Adipose tissue (tissue), 3 donors: ENCODE measurements around the gene ATXN2. TPM values are rescaled to one million over a fixed set of nuclear protein-coding genes. Genes with fewer than 3 reads are reported as not detected.
"Not testable (repeated sequence)": the region's sequence is repeated elsewhere in the genome, so short reads cannot be mapped to it uniquely, and the experiment has no call there.

Source experiments
- H3K27ac ChIP-seq: one replicate; pipeline ENCODE4 v1.5.1; 2013; ENCODE audit warnings: low read depth, low read length
- WGBS, 3 donors: extraction: QIAGEN DNeasy Blood & Tissue Kit; methylation state at CpG; one replicate each; pipeline ENCODE4 v1.1.7; 2013; 5-methylcytosine and 5-hydroxymethylcytosine counted together
- polyA plus RNA-seq, 3 donors: library from polyadenylated mRNA; stranded (reverse); fragments of 200-250 nt; gene quantifications; one replicate each; pipeline ENCODE4 v1.2.3, GENCODE V29; 2013
- donor health status: healthy with polysubstance abuse.
- donor health status: Bipolar disorder and iron deficiency.
- donor health status: healthy.

The ATXN2 gene
- polyA plus RNA-seq, 3 donors: 10.6 to 24.7 (median 19.9) TPM

DNA sequence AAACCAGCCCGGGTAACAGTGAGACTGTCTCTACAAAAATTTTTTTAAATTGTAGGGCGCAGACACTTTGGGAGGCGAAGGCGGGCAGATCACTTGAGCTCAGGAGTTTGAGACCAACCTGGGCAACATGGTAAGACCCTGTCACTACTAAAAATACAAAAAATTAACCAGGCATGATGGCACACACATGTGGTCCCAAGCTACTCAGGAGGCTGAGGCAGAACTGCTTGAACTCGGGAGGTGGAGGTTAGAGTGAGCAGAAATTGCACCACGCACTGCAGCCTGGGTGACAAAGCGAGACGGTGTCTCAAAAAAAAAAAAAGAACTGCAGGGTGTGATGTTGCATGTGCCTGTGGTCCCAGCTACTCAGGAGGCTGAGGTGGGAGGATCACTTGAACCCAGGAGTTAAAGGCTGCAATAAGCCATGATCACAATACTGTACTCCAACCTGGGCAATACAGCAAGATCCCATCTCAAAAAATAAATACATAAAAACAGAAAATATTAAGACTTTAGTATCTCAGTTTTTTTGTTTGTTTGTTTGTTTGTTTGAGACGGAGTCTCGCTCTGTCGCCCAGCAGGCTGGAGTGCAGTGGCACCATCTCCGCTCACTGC lies 16.9 kb downstream of the ATXN2 start:
- H3K27ac ChIP-seq: no peak overlapping the region
- 93 to 98% (median 95%) methylated on average over 12 of the region's 12 CpGs for WGBS, 3 donors

DNA sequence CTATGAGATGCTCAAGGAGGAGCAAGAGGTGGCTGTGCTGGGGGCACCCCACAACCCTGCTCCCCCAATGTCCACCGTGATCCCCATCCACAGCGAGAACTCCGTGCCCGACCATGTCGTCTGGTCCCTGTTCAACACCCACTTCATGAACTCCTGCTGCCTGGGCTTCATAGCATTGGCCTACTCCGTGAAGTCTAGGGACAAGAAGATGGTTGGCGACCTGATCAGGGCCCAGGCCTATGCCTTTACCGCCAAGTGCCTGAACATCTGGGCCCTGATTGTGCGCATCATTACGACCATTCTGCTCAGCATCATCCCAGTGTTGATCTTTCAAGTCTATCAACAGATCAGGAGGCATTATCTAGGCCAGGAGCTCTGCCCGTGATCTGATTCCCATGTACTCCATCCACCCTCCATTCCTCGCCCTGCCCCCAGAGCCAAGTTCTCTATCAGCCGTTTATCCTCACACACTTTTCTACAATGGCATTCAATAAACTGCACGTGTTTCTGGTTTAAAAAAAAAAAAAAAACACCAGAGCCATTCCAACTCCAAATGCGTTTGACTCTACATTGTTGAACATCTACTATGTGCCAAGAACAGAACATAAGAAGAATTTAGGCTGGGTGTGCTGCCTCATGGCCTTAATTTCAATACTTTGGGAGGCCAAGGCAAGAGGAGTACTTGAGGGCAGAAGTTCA lies 17.5 kb downstream of the ATXN2 start:
- WGBS, 3 donors: 86 to 91% (median 87%) methylated on average over 15 of the region's 15 CpGs
- H3K27ac ChIP-seq: no peak overlapping the region

DNA sequence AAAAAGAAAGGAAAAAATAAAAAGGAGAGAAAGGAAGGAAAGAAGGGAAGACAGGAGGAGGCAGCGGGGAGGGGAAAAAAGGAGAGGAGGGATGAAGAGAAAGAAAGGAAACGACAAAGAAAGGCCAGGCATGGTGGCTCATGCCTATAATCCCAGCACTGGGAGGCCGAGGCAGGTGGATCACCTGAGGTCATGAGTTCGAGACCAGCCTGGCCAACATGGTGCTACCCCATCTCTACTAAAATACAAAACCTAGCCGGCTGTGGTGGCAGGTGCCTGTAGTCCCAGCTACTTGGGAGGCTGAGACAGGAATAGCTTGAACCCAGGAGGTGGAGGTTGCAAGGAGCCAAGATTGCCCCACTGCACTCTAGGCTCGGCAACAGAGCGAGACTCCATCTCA lies 18.4 kb downstream of the ATXN2 start:
- WGBS, 3 donors: 93 to 100% (median 93%) methylated on average over 7 of the region's 7 CpGs
- H3K27ac ChIP-seq: no peak overlapping the region

DNA sequence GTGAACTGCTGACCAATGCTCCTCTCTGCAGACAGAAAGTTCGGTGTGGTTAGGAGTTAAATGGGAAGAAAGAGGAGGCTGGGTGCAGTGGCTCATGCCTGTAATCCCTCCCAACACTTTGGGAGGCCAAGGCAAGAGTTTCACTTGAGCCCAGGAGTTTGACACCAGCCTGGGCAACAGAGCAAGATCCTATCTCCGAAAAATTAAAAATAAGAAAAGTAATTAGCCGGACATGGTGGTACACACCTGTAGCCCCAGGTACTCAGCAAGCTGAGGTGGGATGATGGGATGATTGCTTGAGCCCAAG lies 19.0 kb downstream of the ATXN2 start:
- 92 to 97% (median 97%) methylated on average over 3 of the region's 3 CpGs for WGBS, 3 donors
- no peak overlapping the region for H3K27ac ChIP-seq

DNA sequence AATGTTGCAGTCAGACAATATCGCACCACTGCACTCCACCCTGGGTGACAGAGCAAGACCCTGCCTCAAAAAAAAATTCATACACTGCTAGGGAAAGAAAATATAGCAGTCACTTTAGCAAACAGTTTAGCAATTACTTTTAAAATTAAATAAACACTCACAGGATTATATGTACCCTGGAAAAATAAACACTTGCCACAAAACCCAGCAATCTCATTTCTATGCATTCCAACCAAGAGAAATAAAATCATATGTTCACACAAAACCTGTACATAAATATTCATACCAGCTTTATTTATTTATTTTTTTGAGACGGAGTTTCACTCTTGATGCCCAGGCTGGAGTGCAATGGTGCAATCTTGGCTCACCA lies 20.2 kb downstream of the ATXN2 start:
- no peak overlapping the region for H3K27ac ChIP-seq
- WGBS, 3 donors: 78 to 87% (median 86%) methylated on average over 2 of the region's 2 CpGs

DNA sequence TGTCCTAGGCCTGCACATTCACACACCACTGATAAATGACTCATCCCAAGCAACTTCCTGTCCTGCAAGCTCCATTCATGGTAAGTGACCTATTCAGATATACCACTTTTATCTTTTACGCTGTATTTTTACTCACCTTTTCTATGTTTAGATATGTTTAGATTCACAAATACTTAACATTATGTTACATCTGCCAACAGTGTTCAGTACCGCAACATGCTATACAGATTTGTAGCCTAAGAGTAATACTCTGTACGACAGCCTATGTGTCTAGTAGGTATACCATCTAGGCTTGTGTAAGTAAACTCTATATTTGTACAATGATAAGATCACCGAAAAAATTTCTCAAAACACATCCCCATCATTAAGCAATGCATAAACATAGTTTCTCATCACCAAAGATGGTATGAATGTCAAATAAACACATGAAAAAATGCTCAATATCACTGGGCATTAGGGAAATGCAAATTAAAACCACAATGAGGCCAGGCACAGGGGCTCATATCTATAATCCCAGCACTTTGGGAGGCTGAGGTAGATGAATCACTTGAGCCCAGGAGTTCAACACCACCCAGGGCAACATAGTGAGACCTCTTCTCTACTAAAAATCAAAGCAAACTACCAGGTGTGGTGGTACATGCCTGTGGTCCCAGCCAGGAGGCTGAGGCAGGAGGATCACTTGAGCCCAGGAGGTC lies 20.7 kb downstream of the ATXN2 start:
- 66 to 86% (median 85%) methylated on average over 4 of the region's 4 CpGs for WGBS, 3 donors
- no peak overlapping the region for H3K27ac ChIP-seq

DNA sequence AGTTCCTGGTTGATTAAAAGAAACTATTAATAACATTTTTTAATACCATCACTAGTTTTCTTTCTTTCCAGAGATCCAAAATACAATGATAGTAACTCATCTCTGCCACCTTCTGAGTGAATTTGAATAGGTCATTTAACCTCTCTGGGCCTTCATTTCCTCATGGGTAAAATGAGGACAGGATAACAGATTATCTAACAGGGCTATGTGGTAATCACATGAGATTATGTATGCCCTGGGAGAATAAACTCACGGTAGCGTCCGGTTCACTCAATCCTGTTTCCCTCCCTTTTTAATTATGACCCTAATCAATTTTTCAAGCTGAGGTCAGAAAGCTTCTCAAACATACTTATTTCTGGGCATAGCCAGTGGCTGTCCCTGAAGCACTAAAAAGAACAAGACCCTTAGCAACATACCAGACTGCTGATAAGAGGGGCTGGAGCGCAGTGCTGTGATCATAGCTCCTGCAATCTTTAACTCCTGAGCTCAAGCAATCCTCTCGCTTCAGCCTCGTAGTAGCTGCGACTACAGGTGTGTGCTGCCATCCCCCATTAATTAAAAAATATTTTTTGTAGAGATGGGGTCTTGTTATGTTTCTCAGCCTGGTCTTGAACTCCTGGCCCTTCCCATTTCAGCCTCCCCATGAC lies 24.2 kb downstream of the ATXN2 start:
- 37 to 65% (median 61%) methylated on average over 7 of the region's 7 CpGs for WGBS, 3 donors
- H3K27ac ChIP-seq: no peak overlapping the region

DNA sequence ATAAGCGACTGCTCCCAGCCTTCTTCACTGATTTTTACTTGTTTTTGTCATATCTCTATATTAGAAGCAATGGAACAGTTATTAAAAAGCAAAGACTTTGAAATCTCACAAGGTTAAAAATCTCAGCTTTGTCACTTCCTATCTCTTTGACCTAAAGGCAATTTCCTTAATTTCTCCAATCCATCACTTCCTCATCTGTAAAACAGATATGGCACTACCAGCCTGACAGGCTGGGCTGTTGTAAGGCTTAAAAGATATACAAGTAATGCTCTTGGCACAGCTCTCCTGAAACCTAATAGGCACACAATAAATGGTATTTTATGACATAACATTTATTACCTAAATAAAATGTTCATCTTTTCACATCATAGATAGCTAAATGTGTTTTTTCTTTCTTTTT lies 25.6 kb downstream of the ATXN2 start:
- H3K27ac ChIP-seq: no peak overlapping the region
- WGBS, 3 donors: 96 to 98% (median 96%) methylated on average over 1 of the region's 1 CpG

DNA sequence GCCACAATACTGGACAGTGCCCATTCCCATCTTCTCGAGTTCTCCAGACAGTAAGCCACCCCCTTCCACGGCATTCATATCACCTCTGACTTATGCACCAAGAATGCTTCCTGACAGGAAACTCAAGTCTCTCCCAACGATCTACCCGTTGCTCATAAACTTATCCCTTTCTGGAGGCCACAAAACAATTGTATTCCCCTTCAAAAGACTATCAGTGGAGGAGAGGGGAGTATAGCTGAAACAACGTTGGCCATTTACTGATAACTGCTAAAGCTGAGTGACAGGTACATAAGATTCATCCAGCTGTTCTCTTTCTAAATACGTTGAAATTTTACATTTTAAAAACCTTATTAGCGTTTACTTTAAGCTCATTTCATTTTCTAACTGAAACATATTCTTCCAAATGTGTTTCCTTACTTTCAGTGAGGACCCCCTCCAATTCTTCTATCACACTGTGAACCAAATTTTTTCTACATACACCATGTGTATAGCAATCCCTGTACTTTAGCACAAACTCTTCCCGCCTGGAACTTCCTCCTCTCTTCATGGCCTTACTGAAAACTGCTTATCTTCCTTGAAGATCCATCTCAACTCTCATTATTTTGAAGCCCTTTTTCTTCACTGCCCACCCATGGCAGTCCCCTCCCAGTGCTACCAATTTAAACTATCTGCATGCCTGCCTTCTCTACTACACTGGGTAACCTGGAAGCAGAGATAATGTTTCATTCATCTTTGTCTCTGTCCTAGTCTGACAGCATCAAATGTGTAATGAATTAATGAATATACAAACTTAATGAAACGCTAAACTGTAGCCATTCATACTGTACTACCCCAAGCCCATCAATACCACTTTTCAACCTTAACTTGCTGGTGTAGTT lies 28.8 kb downstream of the ATXN2 start:
- 46 to 49% (median 47%) methylated on average over 9 of the region's 9 CpGs for WGBS, 3 donors
- H3K27ac ChIP-seq: no peak overlapping the region

DNA sequence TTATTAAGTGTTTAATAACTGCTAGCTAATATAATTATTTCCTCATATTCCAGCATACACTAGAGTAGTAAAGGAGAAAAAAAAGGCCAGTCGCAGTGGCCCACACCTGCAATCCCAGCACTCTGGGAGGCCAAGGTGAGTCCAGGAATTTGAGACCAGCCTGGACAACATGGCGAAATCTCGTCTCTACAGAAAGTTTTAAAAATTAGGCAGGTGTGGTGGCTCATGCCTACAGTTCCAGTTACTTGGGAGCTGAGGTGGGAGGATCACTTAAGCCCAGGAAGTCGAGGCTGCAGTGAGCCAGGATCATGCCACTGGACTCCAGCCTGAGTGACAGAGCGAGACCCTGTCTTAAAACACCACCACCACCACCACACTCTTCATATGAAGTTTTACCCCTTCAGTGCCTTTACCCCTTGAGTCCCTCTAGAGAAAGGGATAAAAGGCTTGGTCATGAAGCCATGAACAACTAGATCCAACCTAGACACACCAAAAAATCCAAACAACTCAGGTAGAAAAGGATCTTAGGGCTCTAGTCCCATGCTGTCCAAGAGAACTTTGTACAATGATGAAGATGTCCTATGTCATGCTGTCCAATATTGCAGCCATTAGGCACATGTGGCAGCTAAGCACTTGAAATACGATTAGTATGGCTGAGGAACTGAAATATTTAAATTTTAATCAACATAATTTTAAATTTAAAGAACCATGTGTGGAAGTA lies 29.6 kb downstream of the ATXN2 start:
- no peak overlapping the region for H3K27ac ChIP-seq
- WGBS, 3 donors: 87 to 89% (median 88%) methylated on average over 6 of the region's 6 CpGs

DNA sequence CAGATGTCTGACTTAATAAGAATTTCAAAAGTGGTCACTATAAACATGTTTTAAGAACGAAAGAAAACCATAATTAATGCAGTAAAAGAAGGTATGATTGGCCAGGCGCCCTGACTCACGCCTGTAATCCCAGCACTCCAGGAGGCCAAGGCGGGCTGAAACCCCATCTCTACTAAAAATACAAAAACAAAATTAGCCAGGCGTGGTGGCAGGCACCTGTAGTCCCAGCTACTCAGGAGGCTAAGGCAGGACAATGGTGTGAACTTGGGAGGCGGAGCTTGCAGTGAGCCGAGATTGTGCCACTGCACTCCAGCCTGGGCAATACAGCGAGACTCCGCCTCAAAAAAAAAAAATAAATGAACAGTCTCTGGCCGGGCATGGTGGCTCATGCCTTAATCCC lies 38.3 kb downstream of the ATXN2 start:
- not testable (repeated sequence) for H3K27ac ChIP-seq
- WGBS, 3 donors: 92 to 95% (median 94%) methylated on average over 10 of the region's 10 CpGs

DNA sequence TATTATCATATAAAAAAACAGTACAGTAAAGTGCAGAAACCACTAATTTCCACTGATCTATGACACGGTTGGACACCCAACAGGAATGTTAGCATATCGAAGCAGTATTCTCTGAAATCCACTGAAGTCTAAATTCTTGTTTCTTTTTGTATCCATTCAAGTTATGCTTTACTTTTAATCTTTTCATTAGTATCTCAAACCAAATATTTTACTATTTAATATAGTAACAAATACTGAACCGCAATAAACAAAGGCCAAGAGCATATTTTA lies 41.1 kb downstream of the ATXN2 start:
- WGBS, 3 donors: 41 to 69% (median 52%) methylated on average over 3 of the region's 3 CpGs
- H3K27ac ChIP-seq: no peak overlapping the region

DNA sequence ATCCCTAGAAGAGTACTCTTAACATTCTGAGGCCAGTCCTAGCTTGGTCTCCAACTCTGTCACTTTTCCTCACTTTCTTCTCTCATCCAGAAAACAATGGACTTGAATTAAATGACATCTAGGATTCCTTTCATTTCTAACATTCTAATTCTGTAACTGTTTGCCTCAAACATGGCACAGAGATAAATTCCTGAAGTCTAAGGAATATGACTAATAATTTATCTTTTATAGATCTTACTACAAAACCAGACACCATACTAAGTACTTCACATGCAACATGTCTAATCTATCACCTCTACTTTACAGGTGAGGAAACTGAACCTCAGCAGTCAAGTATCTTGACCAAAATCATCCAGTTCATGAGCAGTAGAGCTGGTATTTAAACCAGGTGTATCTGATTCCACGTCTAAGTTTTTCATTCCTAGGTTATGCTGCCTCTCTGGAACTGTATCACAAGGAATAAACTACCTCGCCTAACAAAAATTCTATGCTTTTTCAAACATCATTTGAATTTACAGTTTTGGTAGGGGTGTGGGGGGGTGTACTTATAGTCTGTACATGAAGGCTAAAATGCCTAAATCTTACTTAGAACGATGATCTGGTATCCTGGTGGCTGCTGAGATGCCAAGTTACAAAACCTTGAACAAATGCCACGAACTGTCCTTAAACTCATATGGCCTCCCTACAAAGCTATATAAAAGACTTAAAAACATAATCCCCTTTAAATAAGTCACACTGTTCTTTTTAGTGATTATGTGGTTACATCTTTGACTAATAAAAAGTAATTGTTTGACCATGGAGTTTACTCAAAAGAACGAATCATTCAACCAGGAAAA lies 41.6 kb downstream of the ATXN2 start:
- 38 to 66% (median 61%) methylated on average over 5 of the region's 5 CpGs for WGBS, 3 donors
- H3K27ac ChIP-seq: no peak overlapping the region

DNA sequence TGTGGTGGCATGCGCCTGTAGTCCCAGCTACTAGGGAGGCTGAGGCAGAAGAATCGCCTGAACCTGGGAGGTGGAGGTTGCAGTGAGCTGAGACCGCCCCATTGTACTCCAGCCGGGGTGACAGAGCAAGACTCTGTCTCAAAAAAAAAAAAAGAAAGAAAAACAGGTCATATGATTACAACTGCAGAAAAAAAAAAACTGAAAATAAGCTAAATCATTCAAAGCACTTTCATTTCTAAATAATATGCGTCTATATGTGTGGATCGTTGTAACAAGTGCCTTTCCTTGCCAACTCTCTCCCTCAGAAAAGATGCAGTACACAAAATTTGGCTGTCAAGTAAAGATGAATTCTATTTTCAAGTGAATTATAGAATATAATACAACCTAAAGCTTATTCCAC lies 42.4 kb downstream of the ATXN2 start:
- H3K27ac ChIP-seq: no peak overlapping the region
- WGBS, 3 donors: 55 to 90% (median 61%) methylated on average over 6 of the region's 6 CpGs

DNA sequence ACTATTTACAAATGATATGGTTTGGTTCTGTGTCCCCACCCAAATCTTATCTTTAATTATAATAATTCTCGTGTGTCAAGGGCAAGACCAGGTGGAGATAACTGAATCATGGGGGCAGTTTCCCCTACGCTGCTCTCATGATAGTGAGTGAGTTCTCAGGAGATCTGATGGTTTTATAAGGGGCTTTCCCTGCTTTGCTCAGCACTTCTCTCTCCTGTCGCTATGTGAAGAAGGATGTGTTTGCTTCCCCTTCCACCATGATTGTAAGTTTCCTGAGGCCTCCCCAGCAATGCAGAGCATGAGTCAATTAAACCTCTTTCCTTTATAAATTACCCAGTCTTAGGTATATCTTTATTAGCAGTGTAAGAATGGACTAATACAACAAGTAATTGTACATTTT lies 43.8 kb downstream of the ATXN2 start:
- 74 to 87% (median 83%) methylated on average over 3 of the region's 3 CpGs for WGBS, 3 donors
- not testable (repeated sequence) for H3K27ac ChIP-seq

DNA sequence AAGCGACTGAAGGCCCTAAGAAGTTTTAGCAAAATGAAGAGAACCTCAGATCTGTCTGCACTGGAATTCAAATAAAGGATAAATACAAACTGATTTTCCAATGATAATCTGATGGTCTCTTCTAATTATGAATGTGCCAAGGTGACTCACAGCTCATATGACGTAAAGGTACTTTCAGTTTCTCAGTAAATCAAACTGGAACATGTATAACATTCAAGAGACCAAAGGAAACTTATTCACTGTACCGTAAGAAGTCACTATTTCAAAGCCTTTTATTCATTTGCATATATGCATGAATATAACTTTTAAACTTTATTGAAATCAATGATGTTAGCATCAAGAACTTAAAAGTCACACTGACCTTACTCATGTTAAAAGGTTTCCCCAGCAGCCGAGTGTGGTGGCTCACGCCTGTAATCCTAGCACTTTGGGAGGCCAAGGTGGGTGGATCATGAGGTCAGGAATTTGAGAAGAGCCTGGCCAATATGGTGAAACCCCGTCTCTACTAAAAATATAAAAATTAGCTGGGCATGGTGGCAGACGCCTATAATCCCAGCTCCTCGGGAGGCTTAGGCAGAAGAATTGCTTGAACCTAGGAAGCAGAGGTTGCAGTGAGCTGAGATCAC lies 52.2 kb downstream of the ATXN2 start:
- no peak overlapping the region for H3K27ac ChIP-seq
- 91 to 93% (median 93%) methylated on average over 8 of the region's 8 CpGs for WGBS, 3 donors

DNA sequence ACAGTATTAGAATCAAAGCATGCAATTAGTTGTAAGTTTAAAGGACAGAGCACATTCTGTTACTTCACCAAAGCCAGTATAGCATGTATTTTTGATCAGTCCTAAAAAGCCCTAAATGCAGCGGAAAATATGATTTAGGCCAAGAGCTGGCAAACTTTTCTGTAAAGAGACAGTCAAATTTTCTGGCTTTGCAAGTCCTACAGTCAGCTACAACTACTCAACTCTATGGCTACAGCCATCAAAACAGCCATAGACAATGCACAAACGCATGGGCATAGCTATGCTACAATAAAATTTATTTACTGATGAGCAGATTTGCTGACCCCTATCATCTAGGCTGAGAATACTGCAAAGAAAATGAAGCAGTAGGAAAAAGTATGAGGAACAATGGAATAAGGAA lies 52.9 kb downstream of the ATXN2 start:
- WGBS, 3 donors: 93 to 98% (median 96%) methylated on average over 2 of the region's 2 CpGs
- H3K27ac ChIP-seq: no peak overlapping the region
